CD4-positive, CD25-positive, alpha-beta regulatory T cell (primary cell): ENCODE results near the gene SYS1. TPM values are rescaled to one million over a fixed set of nuclear protein-coding genes. Genes with fewer than 3 reads are reported as not detected.
A peak's percentile ranks its signal among the peaks of the same experiment; 100 is the strongest.

Source experiments
- ATAC-seq, 2 donors: fragments of 150-1000 bp; cut with Tn5 transposase; one replicate each; pipeline ENCODE4 v1.10.0; 2021; ENCODE audit warnings: low read depth in 2 of 2, moderate number of reproducible peaks in 2 of 2, moderate library complexity in 1 of 2
- DNase-seq, 3 donors: peaks; one replicate each; pipeline versions ENCODE4 v3.0.0 to v3.0.0-alpha.2; 2012 to 2022; ENCODE audit warnings: mixed read lengths in 1 of 3
- H3K27ac ChIP-seq: one replicate; pipeline ENCODE4 v1.7.0; 2013; ENCODE audit warnings: mild to moderate bottlenecking, low read length; ENCODE audit not compliant: insufficient read depth, poor library complexity, severe bottlenecking
- H3K27me3 ChIP-seq: one replicate; pipeline ENCODE4 v1.7.0; 2013; ENCODE audit warnings: low read length; ENCODE audit not compliant: control insufficient read depth, insufficient read depth
- H3K36me3 ChIP-seq: one replicate; pipeline ENCODE4 v1.7.0; 2013; ENCODE audit warnings: mild to moderate bottlenecking, low read length, moderate library complexity; ENCODE audit not compliant: control insufficient read depth, insufficient read depth
- H3K4me1 ChIP-seq: 2 replicates; pipeline ENCODE4 v1.7.0; 2013; ENCODE audit warnings: mild to moderate bottlenecking, low read length; ENCODE audit not compliant: insufficient read depth, control insufficient read depth, poor library complexity, severe bottlenecking
- H3K4me3 ChIP-seq: one replicate; pipeline ENCODE4 v1.7.0; 2013; ENCODE audit warnings: low read depth, mild to moderate bottlenecking, low read length, moderate library complexity
- H3K9me3 ChIP-seq, 2 experiments: 1 replicate in 1 of 2; 2 replicates in 1 of 2; pipeline ENCODE4 v1.7.0; 2013; ENCODE audit warnings: low read length in 2 of 2, mild to moderate bottlenecking in 1 of 2, moderate library complexity in 1 of 2; ENCODE audit not compliant: control insufficient read depth in 2 of 2
- H3K27ac Mint-ChIP-seq, 3 donors: one replicate each; pipeline ENCODE4 v1.8.0; 2020 to 2022; ENCODE audit warnings: mild to moderate bottlenecking in 3 of 3, mixed read lengths in 3 of 3, moderate library complexity in 2 of 3
- H3K27me3 Mint-ChIP-seq: one replicate; pipeline ENCODE4 v1.8.0; 2022; ENCODE audit warnings: mild to moderate bottlenecking, mixed read lengths
- H3K36me3 Mint-ChIP-seq: one replicate; pipeline ENCODE4 v1.8.0; 2020; ENCODE audit warnings: mixed read lengths
- H3K4me1 Mint-ChIP-seq, 4 donors: one replicate each; pipeline ENCODE4 v1.8.0; 2020 to 2022; ENCODE audit warnings: mixed read lengths in 4 of 4, mild to moderate bottlenecking in 1 of 4
- H3K4me3 Mint-ChIP-seq, 4 donors: one replicate each; pipeline ENCODE4 v1.8.0; 2020 to 2022; ENCODE audit warnings: mild to moderate bottlenecking in 4 of 4, mixed read lengths in 4 of 4, moderate library complexity in 3 of 4
- H3K9me3 Mint-ChIP-seq, 7 donors: one replicate each; pipeline ENCODE4 v1.8.0; 2020 to 2022; ENCODE audit warnings: mixed read lengths in 7 of 7, mild to moderate bottlenecking in 3 of 7, moderate library complexity in 2 of 7
- polyA plus RNA-seq, 4 donors: library from polyadenylated mRNA; unstranded; fragments of 300-500 nt; fragmentation: Illumina TruSeq; gene quantifications; one replicate each; pipeline ENCODE4 v1.2.3, GENCODE V29; 2021
- total RNA-seq: library from RNA; stranded (reverse); gene quantifications from one replicate; pipeline ENCODE4 v1.2.3, GENCODE V29; 2022

SYS1 gene
- total and polyA plus RNA-seq, 5 donors from 2014 or later: 38.4 to 94.2 (median 43.4) TPM

DNA sequence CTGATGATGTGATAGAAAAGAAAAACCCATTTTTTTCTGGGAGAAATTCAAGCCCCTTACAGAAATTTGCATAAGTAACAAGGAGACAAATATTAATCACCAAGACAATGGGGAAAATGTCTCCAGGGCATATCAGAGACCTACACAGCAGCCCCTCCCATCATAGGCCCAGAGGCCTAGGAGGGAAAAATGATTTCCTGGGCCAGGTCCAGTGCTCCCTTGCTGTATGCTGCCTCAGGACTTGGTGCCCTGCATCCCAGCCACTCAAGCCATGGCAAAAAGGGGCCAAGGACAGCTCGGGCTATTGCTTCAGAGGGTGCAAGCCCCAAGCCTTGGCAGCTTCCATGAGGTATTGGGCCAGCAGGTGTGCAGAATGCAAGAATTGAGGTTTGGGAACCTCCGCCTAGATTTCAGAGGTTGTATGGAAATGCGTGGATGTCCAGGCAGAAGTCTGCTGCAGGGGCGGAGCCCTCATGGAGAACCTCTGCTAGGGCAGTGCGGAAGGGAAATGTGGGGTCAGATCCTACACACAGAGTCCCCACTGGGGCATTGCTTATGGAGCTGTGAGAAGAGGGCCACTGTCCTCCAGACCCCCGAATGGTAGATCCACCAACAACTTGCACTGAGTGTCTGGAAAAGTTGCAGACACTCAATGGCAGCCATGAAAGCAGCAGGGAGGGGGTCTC, 37.5 kb downstream of the SYS1 start:
- H3K4me3 Mint-ChIP-seq: peak overlapping the region in 1 of 4 donors; percentile 81
- H3K27ac Mint-ChIP-seq: no peak overlapping the region
- Histone ChIP-seq H3K27ac (no peak overlapping the region), H3K4me3 (no peak overlapping the region), H3K4me1 (peaks cover 3% of the 10 kb centered on the region), H3K36me3 (no peaks in the 10 kb centered on the region), H3K9me3 (peaks cover 8 to 15% of the 10 kb centered on the region in 2 experiments), H3K27me3 (no peaks in the 10 kb centered on the region)
- peaks cover 3 to 24% (median 11%) of the 10 kb centered on the region in 7 donors for H3K9me3 Mint-ChIP-seq
- peaks cover 0 to 8% (median under 1%) of the 10 kb centered on the region in 4 donors for H3K4me1 Mint-ChIP-seq
- DNase-seq: no peak
- no peak for ATAC-seq
- no peaks in the 10 kb centered on the region for H3K27me3 Mint-ChIP-seq
- peaks cover 14% of the 10 kb centered on the region for H3K36me3 Mint-ChIP-seq

DNA sequence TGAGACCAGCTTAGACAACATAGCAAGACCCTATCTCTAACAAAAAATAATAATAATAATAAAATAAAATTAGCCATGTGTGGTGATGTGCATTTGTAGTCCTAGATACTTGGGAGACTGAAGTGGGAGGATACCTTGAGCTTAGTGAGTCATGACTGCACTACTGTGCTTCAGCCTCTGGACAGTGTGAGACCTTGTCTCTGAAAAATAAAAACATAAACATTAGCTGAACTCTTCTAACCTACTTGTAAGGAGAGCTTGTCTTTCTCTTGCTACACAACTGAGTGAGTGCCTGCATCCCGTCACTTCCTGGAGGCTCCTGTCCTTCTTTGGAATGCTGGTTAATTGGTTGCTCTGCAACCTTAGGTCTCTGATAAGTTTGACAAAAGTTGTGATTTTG, 40.0 kb downstream of the SYS1 start:
- Histone ChIP-seq H3K4me1 (peaks cover 23% of the 10 kb centered on the region), H3K36me3 (no peaks in the 10 kb centered on the region), H3K27me3 (no peaks in the 10 kb centered on the region), H3K27ac (no peak overlapping the region), H3K9me3 (peaks cover 8 to 15% of the 10 kb centered on the region in 2 experiments), H3K4me3 (no peak overlapping the region)
- ATAC-seq (no peak), DNase-seq (no peak)
- Mint-ChIP-seq H3K4me1 (peaks cover 0 to 18% (median 4%) of the 10 kb centered on the region in 4 donors), H3K27ac (no peak overlapping the region), H3K36me3 (peaks cover 5% of the 10 kb centered on the region), H3K27me3 (no peaks in the 10 kb centered on the region), H3K9me3 (peaks cover 3 to 24% (median 11%) of the 10 kb centered on the region in 7 donors), H3K4me3 (peak overlapping the region in 1 of 4 donors; percentile 22)

DNA sequence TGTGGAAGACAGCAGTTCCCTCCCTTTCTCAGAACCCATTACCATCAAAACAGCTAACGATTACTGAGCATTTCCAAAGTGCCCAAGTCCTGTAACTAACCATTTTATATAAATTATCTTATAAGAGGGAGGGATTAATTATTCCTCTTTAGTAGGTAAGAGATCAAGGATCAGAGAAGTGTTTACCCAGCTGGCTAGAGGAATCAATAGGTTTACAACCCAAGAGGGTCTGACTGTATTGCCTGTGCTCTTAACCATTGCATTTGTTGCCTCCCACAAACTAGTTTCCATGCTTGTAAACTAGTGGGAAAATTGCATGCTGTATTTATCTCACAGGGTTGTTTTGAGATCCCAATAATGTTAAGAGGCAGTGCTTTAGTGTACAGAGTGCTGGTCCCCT, 41.5 kb downstream of the SYS1 start:
- H3K9me3 ChIP-seq: peaks cover 8 to 15% of the 10 kb centered on the region in 2 experiments
- Mint-ChIP-seq H3K27ac (peak overlapping the region; percentile 32 to 86 (median 78)), H3K4me3 (peak overlapping the region; percentile 80 to 86 (median 82)), H3K27me3 (no peaks in the 10 kb centered on the region), H3K36me3 (peaks cover 5% of the 10 kb centered on the region), H3K4me1 (peaks cover 0 to 23% (median 5%) of the 10 kb centered on the region in 4 donors), H3K9me3 (peaks cover 3 to 22% (median 11%) of the 10 kb centered on the region in 7 donors)
- H3K27me3 ChIP-seq: no peaks in the 10 kb centered on the region
- no peak for DNase-seq
- peaks cover 23% of the 10 kb centered on the region for H3K4me1 ChIP-seq
- no peak overlapping the region for H3K4me3 ChIP-seq
- H3K27ac ChIP-seq: no peak overlapping the region
- no peaks in the 10 kb centered on the region for H3K36me3 ChIP-seq
- no peak for ATAC-seq

DNA sequence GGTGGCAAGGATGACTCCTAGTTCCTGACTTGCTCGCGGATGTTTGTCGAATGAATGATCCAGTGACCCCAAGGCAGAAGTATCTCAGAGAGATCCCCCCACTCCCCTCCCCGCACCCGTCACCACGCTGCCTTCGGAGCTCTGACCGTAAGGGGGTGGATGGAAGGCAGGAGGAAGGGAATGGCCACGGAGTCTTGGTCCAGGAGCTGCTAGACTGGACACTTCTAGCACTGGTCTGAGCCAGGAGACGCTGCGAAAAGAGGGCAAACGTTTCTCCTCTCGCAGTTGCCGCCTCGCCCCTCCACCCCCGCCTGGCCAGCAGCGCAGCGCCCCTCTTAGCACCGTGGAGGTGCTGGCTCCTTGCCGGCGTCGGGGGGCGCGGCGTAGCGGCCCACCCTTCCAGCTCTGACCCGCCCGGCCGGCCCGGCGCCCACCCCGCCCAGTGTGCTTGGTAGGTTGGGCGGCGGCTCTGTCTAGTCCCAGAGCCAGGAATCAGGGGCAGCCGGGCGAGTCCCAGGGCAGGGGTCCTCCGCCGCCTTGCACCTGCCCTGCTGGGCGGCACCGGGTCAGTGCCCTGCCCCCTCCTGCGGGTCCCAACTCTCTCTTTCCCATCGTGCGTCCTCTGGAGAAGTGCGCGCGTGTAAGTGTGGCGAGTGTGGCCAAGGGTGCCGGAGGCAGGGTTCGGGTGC, 42.8 kb downstream of the SYS1 start:
- H3K9me3 Mint-ChIP-seq: peaks cover 3 to 12% (median 7%) of the 10 kb centered on the region in 7 donors
- peak overlapping the region; percentile 70 for H3K27ac ChIP-seq
- peak overlapping the region; percentile 81 to 86 (median 84) for H3K4me3 Mint-ChIP-seq

DNA sequence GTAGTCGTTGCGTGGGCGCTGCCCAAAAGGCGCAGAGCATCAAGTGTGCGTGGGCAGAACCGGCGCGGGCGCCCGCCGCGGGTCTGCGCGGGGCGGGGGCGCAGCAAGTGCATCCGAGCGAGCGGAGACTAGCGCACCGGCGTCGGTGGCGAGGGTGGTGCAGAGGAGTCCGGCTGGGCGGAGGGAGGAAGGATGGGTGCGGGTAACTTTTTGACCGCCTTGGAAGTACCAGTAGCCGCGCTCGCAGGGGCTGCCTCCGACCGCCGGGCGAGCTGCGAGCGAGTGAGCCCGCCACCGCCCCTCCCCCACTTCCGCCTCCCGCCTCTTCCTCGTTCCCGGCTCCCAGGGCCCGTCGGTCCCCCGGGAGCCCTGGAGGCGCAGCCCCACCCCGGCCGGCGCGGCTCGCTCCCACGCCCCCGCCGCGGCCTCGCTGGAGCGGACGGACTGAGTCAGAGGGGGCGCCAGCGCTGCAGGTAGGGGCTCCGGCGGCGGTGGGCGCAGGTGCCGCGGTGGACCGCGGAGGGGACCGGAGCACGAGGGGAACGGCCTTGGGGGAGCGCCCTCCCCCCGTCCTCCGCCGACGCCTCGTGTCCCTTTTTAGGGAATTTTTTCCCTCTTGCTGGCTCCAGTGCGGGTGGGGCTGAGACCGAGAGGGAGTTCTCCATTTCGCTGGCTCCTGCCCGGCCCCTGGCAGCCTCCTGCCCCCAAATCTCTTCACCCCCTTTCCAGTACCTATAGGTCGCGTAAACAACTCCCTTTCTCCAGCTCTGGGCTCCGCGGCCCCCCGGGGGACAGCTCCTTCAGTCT, 43.5 kb downstream of the SYS1 start:
- Histone ChIP-seq H3K4me3 (no peak overlapping the region), H3K27ac (peak overlapping the region; percentile 70), H3K4me1 (peaks cover 23% of the 10 kb centered on the region), H3K36me3 (peaks cover 5% of the 10 kb centered on the region), H3K27me3 (no peaks in the 10 kb centered on the region), H3K9me3 (no peaks in the 10 kb centered on the region)
- no peaks in the 10 kb centered on the region for H3K36me3 Mint-ChIP-seq
- peak overlapping the region; percentile 81 to 89 (median 87) for H3K4me3 Mint-ChIP-seq
- peak overlapping the region; percentile 76 to 91 (median 84) for H3K27ac Mint-ChIP-seq
- peaks cover 2 to 8% (median 4%) of the 10 kb centered on the region in 7 donors for H3K9me3 Mint-ChIP-seq
- peak; percentile 7 to 45 (median 43) for DNase-seq
- H3K27me3 Mint-ChIP-seq: no peaks in the 10 kb centered on the region
- ATAC-seq: peak; percentile 36 to 40
- H3K4me1 Mint-ChIP-seq: peaks cover 0 to 23% (median 5%) of the 10 kb centered on the region in 4 donors

More for the DNA sequence above, 42.8 kb downstream of the SYS1 start:
- peak in 1 of 2 donors; percentile 7 for ATAC-seq
- no peaks in the 10 kb centered on the region for H3K36me3 Mint-ChIP-seq
- Histone ChIP-seq H3K27me3 (no peaks in the 10 kb centered on the region), H3K9me3 (peaks cover under 1 to 7% of the 10 kb centered on the region in 2 experiments), H3K4me1 (peaks cover 23% of the 10 kb centered on the region), H3K4me3 (peak overlapping the region; percentile 67), H3K36me3 (peaks cover 5% of the 10 kb centered on the region)
- H3K27ac Mint-ChIP-seq: peak overlapping the region; percentile 71 to 91 (median 86)
- peak in 1 of 3 donors; percentile 23 for DNase-seq
- no peaks in the 10 kb centered on the region for H3K27me3 Mint-ChIP-seq
- peaks cover 0 to 23% (median 5%) of the 10 kb centered on the region in 4 donors for H3K4me1 Mint-ChIP-seq

DNA sequence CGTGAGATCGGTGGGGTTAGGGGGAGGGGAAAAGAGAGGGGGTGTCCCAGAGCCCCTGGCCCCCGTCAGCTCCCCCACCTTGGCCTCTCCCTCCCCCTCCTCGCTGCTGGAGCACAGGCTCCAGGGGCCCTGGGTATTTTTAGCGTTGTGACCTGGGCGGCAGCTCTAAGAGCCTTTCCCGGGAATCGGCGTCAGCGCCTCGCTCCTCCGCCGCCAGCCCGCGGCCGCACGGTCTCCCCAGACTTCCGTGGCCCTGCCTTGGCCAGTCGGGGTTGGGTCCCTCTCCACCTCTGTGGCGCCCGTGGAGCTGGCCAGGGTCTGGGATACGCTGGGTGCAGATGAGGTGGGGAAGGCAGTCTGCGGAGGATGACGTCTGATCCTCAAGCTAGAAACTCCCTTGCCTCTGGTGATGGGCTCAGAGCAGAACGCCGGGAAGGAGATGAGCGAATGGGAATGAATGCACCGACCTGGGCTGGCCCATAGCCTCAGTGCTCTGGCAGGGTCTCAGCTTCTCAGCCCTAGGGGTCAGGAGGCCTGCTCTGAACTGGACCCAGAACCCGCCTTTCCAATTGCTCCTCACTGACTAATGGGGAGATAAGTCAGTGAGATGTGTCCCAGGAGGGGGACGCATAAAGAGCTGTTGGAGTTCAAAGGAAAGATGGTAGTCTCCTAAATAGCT, 44.2 kb downstream of the SYS1 start:
- H3K4me1 ChIP-seq: peaks cover 23% of the 10 kb centered on the region
- Mint-ChIP-seq H3K27me3 (no peaks in the 10 kb centered on the region), H3K4me3 (peak overlapping the region; percentile 76 to 89 (median 87)), H3K27ac (peak overlapping the region; percentile 38 to 90 (median 76)), H3K9me3 (peaks cover 0 to 5% (median 0%) of the 10 kb centered on the region in 7 donors), H3K36me3 (peaks cover 5% of the 10 kb centered on the region), H3K4me1 (peaks cover 0 to 23% (median 5%) of the 10 kb centered on the region in 4 donors)
- peak in 2 of 3 donors; percentile 2 to 8 for DNase-seq
- peaks cover 5% of the 10 kb centered on the region for H3K36me3 ChIP-seq
- no peaks in the 10 kb centered on the region for H3K9me3 ChIP-seq
- peak in 1 of 2 donors; percentile 11 for ATAC-seq
- H3K27me3 ChIP-seq: no peaks in the 10 kb centered on the region
- H3K27ac ChIP-seq: peak overlapping the region; percentile 70
- peak overlapping the region; percentile 26 for H3K4me3 ChIP-seq
